Tibial artery (tissue), 4 donors: ENCODE results near the gene USP5.

Experiments
- DNase-seq, 2 donors: peaks; one replicate each; pipeline ENCODE4 v3.0.0-alpha.2; 2019
- H3K27ac ChIP-seq, 2 donors: fragments of 200-600 bp; sonication (generic) in 1 of 2; 1 replicate in 1 of 2; 2 replicates in 1 of 2; pipeline ENCODE4 v1.5.1; 2018 to 2019; ENCODE audit warnings: mild to moderate bottlenecking in 1 of 2
- H3K27me3 ChIP-seq, 2 donors: fragments of 200-600 bp; sonication (generic) in 1 of 2; one replicate each; pipeline versions ENCODE4 v1.5.1 to v1.6.0; 2016 to 2019
- H3K36me3 ChIP-seq, 3 donors: fragments of 200-600 bp; sonication (generic) in 2 of 3; one replicate each; pipeline ENCODE4 v1.5.1; 2016 to 2019; ENCODE audit warnings: mild to moderate bottlenecking in 2 of 3
- H3K4me1 ChIP-seq, 4 donors: fragments of 200-600 bp; sonication (generic) in 2 of 4; 1 replicate in 3 of 4; 2 replicates in 1 of 4; pipeline ENCODE4 v1.5.1; 2016 to 2019
- H3K4me3 ChIP-seq, 2 donors: fragments of 200-600 bp; sonication (generic) in 1 of 2; 1 replicate in 1 of 2; 2 replicates in 1 of 2; pipeline ENCODE4 v1.5.1; 2018 to 2019; ENCODE audit warnings: mild to moderate bottlenecking in 2 of 2
- H3K9me3 ChIP-seq, 3 donors: fragments of 200-600 bp; sonication (generic) in 1 of 3; one replicate each; pipeline ENCODE4 v1.5.1; 2016 to 2019
- intact Hi-C: fragments of 100-400 bp; cut with DNase I; formaldehyde crosslinking; loops from one replicate; pipeline ENCODE4 v1.15.0; 2023; ENCODE audit warnings: low total_unique reads
- TF ChIP-seq, protein P1 (sequence below), 2 experiments: fragments of 200-600 bp in 1 of 2; fragments of 450-650 bp in 1 of 2; IDR thresholded peaks; one replicate each; pipeline ENCODE4 v1.5.1; 2017 to 2019; ENCODE audit warnings: antibody characterized with exemption in 2 of 2, mild to moderate bottlenecking in 1 of 2, moderate library complexity in 1 of 2

The USP5 gene

DNA sequence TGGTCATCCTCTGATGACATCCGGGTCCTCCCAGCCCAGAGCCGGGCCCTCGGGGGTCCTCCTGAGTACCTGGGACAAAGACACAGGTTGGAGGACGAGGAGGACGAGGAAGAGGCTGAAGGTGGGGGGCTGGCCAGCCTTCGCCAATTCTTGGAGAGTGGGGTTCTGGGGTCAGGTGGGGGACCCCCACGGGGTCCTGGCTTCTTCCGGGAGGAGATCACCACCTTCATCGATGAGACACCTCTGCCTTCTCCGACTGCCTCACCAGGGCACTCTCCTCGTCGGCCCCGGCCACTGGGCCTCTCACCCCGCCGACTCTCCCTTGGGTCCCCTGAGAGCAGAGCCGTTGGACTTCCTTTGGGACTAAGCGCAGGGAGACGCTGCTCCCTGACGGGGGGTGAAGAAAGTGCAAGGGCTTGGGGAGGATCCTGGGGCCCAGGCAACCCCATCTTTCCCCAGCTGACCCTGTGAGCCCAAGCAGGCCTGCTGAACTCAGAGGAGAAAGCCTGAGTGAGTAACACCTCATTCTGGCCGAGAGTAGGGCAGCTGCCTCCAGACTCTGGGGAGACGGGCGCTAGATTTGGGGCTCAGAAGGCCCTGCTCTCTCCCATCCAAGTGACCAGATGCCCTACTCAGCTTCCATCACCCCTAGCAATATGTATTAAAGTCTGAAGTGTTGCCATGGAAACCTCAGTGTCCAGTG is 25.1 kb upstream of the USP5 start:
- Histone ChIP-seq H3K36me3 (peaks cover 0 to 19% (median 4%) of the 10 kb centered on the region in 3 donors), H3K27ac (peak overlapping the region; percentile 41 to 87), H3K4me3 (no peak overlapping the region), H3K27me3 (peaks cover 0 to 32% of the 10 kb centered on the region in 2 donors), H3K4me1 (peaks cover 0 to 46% (median 36%) of the 10 kb centered on the region in 4 donors), H3K9me3 (no peaks in the 10 kb centered on the region)
- no peak for DNase-seq
- intact Hi-C loops = loop anchor here (5.0 kb wide), 1 partner anchor 75 kb away; the partner anchor contains the start of gene MLF2
- TF ChIP-seq, protein P1, sequence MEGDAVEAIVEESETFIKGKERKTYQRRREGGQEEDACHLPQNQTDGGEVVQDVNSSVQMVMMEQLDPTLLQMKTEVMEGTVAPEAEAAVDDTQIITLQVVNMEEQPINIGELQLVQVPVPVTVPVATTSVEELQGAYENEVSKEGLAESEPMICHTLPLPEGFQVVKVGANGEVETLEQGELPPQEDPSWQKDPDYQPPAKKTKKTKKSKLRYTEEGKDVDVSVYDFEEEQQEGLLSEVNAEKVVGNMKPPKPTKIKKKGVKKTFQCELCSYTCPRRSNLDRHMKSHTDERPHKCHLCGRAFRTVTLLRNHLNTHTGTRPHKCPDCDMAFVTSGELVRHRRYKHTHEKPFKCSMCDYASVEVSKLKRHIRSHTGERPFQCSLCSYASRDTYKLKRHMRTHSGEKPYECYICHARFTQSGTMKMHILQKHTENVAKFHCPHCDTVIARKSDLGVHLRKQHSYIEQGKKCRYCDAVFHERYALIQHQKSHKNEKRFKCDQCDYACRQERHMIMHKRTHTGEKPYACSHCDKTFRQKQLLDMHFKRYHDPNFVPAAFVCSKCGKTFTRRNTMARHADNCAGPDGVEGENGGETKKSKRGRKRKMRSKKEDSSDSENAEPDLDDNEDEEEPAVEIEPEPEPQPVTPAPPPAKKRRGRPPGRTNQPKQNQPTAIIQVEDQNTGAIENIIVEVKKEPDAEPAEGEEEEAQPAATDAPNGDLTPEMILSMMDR (IDR thresholded peaks at IDR 0.05) = no peak

DNA sequence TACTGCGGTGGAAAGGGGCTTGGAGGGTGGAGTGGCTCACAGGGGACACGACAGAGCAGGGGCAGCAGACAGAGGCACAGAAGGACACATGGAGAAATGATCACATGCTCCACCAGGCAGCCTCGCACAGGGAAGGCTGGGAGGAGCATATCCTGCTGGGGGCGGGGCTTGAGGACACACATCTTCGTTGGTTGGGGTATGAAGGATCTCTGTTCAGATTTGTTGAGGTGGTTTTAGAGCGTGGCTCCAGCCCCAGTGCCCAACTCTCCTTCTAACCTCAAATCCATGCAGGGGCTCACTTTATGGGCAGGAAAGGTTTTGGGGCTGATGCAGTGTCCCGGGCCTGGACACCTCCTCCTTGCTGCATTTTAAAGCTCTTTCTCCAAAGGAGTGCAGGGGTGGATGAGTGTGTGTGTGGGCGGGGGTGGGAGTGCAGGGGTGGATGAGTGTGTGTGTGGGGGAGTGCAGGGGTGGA is 24.5 kb upstream of the USP5 start:
- TF ChIP-seq, protein P1 (IDR thresholded peaks at IDR 0.05) = no peak
- peaks cover 0 to 41% (median 32%) of the 10 kb centered on the region in 4 donors for H3K4me1 ChIP-seq
- DNase-seq = peak; percentile 93 to 94
- H3K9me3 ChIP-seq = no peaks in the 10 kb centered on the region
- peaks cover 0 to 26% of the 10 kb centered on the region in 2 donors for H3K27me3 ChIP-seq
- intact Hi-C loops = loop anchor here (5.0 kb wide), 1 partner anchor 75 kb away; the partner anchor contains the start of gene MLF2
- peak overlapping the region; percentile 87 to 91 for H3K27ac ChIP-seq
- H3K4me3 ChIP-seq = peak overlapping the region; percentile 64 to 89
- peaks cover 0 to 25% (median 4%) of the 10 kb centered on the region in 3 donors for H3K36me3 ChIP-seq

DNA sequence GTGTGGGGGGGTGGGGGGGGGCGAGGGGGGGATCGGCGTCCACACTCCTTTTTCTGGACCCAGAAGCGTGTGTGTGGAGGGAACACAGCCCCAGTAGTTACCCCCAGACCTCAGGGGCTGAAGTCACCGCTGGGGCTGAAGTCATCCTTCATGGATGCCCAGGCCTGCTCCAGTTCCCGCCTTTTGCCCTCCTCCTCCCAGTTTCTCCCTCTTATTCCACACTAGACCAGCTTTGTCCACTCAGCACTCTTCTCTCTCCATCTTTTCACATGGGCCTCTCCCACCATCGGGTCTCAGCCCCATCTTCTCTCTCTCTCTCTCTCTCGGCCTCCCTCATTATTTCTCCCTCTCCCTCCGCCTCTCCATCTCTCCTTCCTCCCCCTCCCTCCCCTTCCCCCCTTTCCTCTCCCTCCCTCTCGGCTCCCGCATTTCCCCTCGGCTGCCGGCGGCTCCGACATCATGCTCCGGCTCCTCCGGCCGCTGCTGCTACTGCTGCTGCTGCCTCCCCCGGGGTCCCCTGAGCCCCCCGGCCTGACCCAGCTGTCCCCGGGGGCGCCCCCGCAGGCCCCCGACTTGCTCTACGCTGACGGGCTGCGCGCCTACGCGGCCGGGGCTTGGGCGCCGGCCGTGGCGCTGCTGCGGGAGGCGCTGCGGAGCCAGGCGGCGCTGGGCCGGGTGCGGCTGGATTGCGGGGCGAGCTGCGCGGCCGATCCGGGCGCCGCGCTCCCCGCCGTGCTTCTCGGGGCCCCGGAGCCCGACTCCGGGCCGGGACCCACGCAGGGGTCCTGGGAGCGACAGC is 23.8 kb upstream of the USP5 start, which contains the start of gene P3H3:
Gene P3H3, plus strand, starts transcription at position 426 of the 799 bp plus-strand sequence. Its CDS starts 34 bp downstream, at position 460.
- H3K27me3 ChIP-seq = peaks cover 0 to 19% of the 10 kb centered on the region in 2 donors
- H3K4me1 ChIP-seq = peaks cover 0 to 40% (median 32%) of the 10 kb centered on the region in 4 donors
- intact Hi-C loops = loop anchor here (5.0 kb wide), 1 partner anchor 76 kb away; the partner anchor contains the start of gene MLF2
- peak within 1 kb of the TSS; percentile 87 to 91 for H3K27ac ChIP-seq
- peaks cover 0 to 32% (median 4%) of the 10 kb centered on the region in 3 donors for H3K36me3 ChIP-seq
- H3K4me3 ChIP-seq = peak within 1 kb of the TSS; percentile 64 to 89
- no peaks in the 10 kb centered on the region for H3K9me3 ChIP-seq
- TF ChIP-seq, protein P1 (IDR thresholded peaks at IDR 0.05) = no peak
- no peak for DNase-seq

DNA sequence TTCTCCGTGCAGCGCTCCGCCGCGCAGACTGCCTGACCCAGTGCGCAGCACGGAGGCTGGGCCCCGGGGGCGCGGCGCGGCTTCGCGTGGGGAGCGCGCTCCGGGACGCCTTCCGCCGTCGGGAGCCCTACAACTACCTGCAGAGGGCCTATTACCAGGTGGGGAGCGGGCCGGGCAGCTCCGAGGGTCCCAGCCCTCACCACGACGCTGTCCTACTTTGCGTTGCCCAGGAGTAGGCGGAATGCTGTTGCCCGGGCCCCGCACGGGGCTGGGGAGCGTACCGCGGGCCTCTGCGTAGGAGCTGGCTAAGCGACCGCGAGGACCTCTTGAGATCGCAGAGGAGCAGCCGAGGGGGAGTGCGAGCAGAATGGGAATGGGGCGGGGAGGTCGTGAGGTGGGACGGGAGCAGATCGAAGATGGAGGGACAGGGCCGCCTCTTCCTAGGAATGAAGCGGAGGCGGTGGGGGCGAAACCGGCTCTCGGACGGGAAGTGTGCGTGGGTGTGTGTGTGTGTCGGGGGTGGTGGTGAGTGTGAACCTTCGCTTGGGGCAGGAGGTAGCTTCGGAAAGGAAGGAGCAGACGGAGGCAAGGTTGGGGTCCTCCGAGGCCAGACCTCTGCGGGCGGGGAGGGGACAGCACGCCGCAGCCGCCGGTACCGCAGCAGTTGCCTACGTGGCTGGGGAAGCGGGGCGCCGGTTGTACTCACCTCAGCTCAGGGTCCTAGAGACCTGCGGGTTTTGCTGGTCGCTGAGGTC is 23.0 kb upstream of the USP5 start:
- H3K4me3 ChIP-seq = peak overlapping the region; percentile 64 to 89
- intact Hi-C loops = loop anchor here (5.0 kb wide), 1 partner anchor 77 kb away; the partner anchor contains the start of gene MLF2
- peaks cover 0 to 40% (median 32%) of the 10 kb centered on the region in 4 donors for H3K4me1 ChIP-seq
- peak overlapping the region; percentile 87 to 91 for H3K27ac ChIP-seq
- H3K27me3 ChIP-seq = peaks cover 0 to 11% of the 10 kb centered on the region in 2 donors
- TF ChIP-seq, protein P1 (IDR thresholded peaks at IDR 0.05) = no peak
- no peaks in the 10 kb centered on the region for H3K9me3 ChIP-seq
- DNase-seq = peak in 1 of 2 donors; percentile 52
- peaks cover 0 to 40% (median 12%) of the 10 kb centered on the region in 3 donors for H3K36me3 ChIP-seq
